ENCODE data around the gene SH3RF1.
A peak's percentile ranks its signal among the peaks of the same experiment; 100 is the strongest.

SH3RF1 gene

GRCh38 chr4:169272265-169272886, 1.6 kb upstream of the SH3RF1 start:
- Histone ChIP-seq H3K9ac (ENCODE audit: low read length) (no peak overlapping the region), H2AFZ (ENCODE audit: low read depth, low read length) (no peak overlapping the region)

GRCh38 chr4:169271692-169272007, 894 bp upstream of the SH3RF1 start:
- TF ChIP-seq CTCF (IDR thresholded peaks at IDR 0.05; ENCODE audit: low read depth, low read length) (no peak), EZH2phosphoT487 (IDR thresholded peaks at IDR 0.05; ENCODE audit: low read depth) (no peak)
- peak overlapping the region; percentile 66 for H3K9ac ChIP-seq (ENCODE audit: low read length)
- H3K27me3 ChIP-seq (ENCODE audit: low read depth, low read length): peaks cover 50% of the 10 kb centered on the region
- H3K4me1 ChIP-seq (ENCODE audit: low read length): peaks cover 20% of the 10 kb centered on the region
- no peaks in the 10 kb centered on the region for H3K9me3 ChIP-seq (ENCODE audit: insufficient read depth, low read length)
- no peak overlapping the region for H3K27ac ChIP-seq (ENCODE audit: low read length)
- peak overlapping the region; percentile 83 for H3K4me2 ChIP-seq (ENCODE audit: low read length)
- peak overlapping the region; percentile 65 for H2AFZ ChIP-seq (ENCODE audit: low read depth, low read length)
- H3K4me3 ChIP-seq (ENCODE audit: low read length): peak overlapping the region; percentile 84
- H3K79me2 ChIP-seq (ENCODE audit: low read length): no peaks in the 10 kb centered on the region
- H4K20me1 ChIP-seq (ENCODE audit: insufficient read depth, low read length): no peaks in the 10 kb centered on the region
- H3K36me3 ChIP-seq (replicated peaks; ENCODE audit: low read depth, low read length): no peaks in the 10 kb centered on the region

More at GRCh38 chr4:169272265-169272886, 1.6 kb upstream of the SH3RF1 start:
- Histone ChIP-seq H3K4me2 (ENCODE audit: low read length) (peak overlapping the region; percentile 83), H3K4me1 (ENCODE audit: low read length) (peaks cover 20% of the 10 kb centered on the region), H3K27me3 (ENCODE audit: low read depth, low read length) (peaks cover 57% of the 10 kb centered on the region), H3K27ac (ENCODE audit: low read length) (no peak overlapping the region), H3K36me3 (replicated peaks; ENCODE audit: low read depth, low read length) (no peaks in the 10 kb centered on the region), H4K20me1 (ENCODE audit: insufficient read depth, low read length) (no peaks in the 10 kb centered on the region), H3K4me3 (ENCODE audit: low read length) (no peak overlapping the region), H3K9me3 (ENCODE audit: insufficient read depth, low read length) (no peaks in the 10 kb centered on the region), H3K79me2 (ENCODE audit: low read length) (no peaks in the 10 kb centered on the region)
- no peak for TF ChIP-seq CTCF (IDR thresholded peaks at IDR 0.05; ENCODE audit: low read depth, low read length)
- TF ChIP-seq EZH2phosphoT487 (IDR thresholded peaks at IDR 0.05; ENCODE audit: low read depth): 0 out of 2 replicates have a peak, but pooled peaks have one; percentile 13

GRCh38 chr4:169269916-169270809, 593 bp downstream of the SH3RF1 start:
- peaks cover 20% of the 10 kb centered on the region for H3K4me1 ChIP-seq (ENCODE audit: low read length)
- peak overlapping the region; percentile 66 for H3K9ac ChIP-seq (ENCODE audit: low read length)
- TF ChIP-seq CTCF (IDR thresholded peaks at IDR 0.05; ENCODE audit: low read depth, low read length): peak; percentile 33
- TF ChIP-seq EZH2phosphoT487 (IDR thresholded peaks at IDR 0.05; ENCODE audit: low read depth): no peak
- no peaks in the 10 kb centered on the region for H3K9me3 ChIP-seq (ENCODE audit: insufficient read depth, low read length)
- H3K4me2 ChIP-seq (ENCODE audit: low read length): peak overlapping the region; percentile 83
- peaks cover 40% of the 10 kb centered on the region for H3K27me3 ChIP-seq (ENCODE audit: low read depth, low read length)
- H4K20me1 ChIP-seq (ENCODE audit: insufficient read depth, low read length): no peaks in the 10 kb centered on the region
- no peak overlapping the region for H3K27ac ChIP-seq (ENCODE audit: low read length)
- no peaks in the 10 kb centered on the region for H3K79me2 ChIP-seq (ENCODE audit: low read length)
- peak overlapping the region; percentile 84 for H3K4me3 ChIP-seq (ENCODE audit: low read length)
- no peaks in the 10 kb centered on the region for H3K36me3 ChIP-seq (replicated peaks; ENCODE audit: low read depth, low read length)
- peak overlapping the region; percentile 65 for H2AFZ ChIP-seq (ENCODE audit: low read depth, low read length)
